ENCODE data around the gene KRT1. TPM values are rescaled to one million over a fixed set of nuclear protein-coding genes. Genes with fewer than 3 reads are reported as not detected.

KRT1 gene
- total RNA-seq, 2 donors from 2014 or later: 1.5 to 18.1 TPM

DNA sequence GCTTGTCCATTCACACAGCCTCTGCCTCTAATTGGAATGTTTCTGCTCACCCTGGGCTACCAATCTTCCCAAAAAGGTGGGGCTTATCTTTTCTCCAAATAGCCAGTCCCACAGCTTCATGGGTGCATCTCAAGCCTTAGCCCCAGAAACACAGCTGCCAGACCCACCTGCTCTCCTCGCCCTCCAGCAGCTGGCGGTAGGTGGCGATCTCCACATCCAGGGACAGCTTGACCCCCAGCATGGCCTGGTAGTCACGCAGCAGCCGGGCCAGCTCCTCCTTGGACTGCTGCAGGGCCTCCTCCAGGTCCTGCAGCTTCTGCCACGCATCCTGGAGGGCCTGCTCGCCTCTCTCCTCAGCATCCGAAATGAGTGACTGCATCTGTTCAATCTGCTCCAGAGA is 12.0 kb upstream of the KRT1 start:
- Histone ChIP-seq H3K9me3 (no peaks in the 10 kb centered on the region), H3K27me3 (replicated peaks; ENCODE audit: insufficient read depth) (peaks cover 8% of the 10 kb centered on the region), H3K4me1 (replicated peaks) (no peaks in the 10 kb centered on the region), H3K27ac (no peak overlapping the region), H3K4me3 (no peak overlapping the region), H3K36me3 (no peaks in the 10 kb centered on the region)
- 97% methylated on average over 7 of the region's 8 CpGs for WGBS
- no peak for TF ChIP-seq POLR2A (IDR thresholded peaks at IDR 0.05)
- TF ChIP-seq, protein P1, sequence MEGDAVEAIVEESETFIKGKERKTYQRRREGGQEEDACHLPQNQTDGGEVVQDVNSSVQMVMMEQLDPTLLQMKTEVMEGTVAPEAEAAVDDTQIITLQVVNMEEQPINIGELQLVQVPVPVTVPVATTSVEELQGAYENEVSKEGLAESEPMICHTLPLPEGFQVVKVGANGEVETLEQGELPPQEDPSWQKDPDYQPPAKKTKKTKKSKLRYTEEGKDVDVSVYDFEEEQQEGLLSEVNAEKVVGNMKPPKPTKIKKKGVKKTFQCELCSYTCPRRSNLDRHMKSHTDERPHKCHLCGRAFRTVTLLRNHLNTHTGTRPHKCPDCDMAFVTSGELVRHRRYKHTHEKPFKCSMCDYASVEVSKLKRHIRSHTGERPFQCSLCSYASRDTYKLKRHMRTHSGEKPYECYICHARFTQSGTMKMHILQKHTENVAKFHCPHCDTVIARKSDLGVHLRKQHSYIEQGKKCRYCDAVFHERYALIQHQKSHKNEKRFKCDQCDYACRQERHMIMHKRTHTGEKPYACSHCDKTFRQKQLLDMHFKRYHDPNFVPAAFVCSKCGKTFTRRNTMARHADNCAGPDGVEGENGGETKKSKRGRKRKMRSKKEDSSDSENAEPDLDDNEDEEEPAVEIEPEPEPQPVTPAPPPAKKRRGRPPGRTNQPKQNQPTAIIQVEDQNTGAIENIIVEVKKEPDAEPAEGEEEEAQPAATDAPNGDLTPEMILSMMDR (IDR thresholded peaks at IDR 0.05): no peak
- TF ChIP-seq POLR2AphosphoS5 (IDR thresholded peaks at IDR 0.05): no peak
- intact Hi-C loops (cut with DNase I): no loop called here
- DNase-seq (ENCODE audit: low spot score): no peak

DNA sequence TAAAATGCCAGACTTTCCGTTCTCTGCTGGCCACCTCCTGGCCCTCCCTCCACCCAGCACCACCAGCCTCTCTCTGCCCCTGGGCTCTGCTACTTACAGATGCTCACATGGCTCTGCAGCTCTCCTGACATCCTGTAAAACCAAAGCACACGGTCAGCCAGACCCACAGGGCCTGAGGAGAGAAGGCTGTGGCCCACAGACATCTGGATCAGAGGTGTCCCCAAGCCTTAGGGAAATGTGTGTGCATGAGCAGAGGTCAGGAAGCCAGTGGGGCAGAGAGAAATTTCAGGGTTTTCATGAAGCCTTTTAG is 11.6 kb upstream of the KRT1 start:
- Histone ChIP-seq H3K27me3 (replicated peaks; ENCODE audit: insufficient read depth) (peaks cover 8% of the 10 kb centered on the region), H3K4me1 (replicated peaks) (no peaks in the 10 kb centered on the region), H3K9me3 (no peaks in the 10 kb centered on the region), H3K27ac (no peak overlapping the region), H3K4me3 (no peak overlapping the region), H3K36me3 (no peaks in the 10 kb centered on the region)
- no peak for DNase-seq (ENCODE audit: low spot score)
- TF ChIP-seq, protein P1 (IDR thresholded peaks at IDR 0.05): no peak
- TF ChIP-seq POLR2AphosphoS5 (IDR thresholded peaks at IDR 0.05) (no peak), POLR2A (IDR thresholded peaks at IDR 0.05) (no peak)
- 64% methylated on average over 2 of the region's 2 CpGs for WGBS
- intact Hi-C loops (cut with DNase I): no loop called here

DNA sequence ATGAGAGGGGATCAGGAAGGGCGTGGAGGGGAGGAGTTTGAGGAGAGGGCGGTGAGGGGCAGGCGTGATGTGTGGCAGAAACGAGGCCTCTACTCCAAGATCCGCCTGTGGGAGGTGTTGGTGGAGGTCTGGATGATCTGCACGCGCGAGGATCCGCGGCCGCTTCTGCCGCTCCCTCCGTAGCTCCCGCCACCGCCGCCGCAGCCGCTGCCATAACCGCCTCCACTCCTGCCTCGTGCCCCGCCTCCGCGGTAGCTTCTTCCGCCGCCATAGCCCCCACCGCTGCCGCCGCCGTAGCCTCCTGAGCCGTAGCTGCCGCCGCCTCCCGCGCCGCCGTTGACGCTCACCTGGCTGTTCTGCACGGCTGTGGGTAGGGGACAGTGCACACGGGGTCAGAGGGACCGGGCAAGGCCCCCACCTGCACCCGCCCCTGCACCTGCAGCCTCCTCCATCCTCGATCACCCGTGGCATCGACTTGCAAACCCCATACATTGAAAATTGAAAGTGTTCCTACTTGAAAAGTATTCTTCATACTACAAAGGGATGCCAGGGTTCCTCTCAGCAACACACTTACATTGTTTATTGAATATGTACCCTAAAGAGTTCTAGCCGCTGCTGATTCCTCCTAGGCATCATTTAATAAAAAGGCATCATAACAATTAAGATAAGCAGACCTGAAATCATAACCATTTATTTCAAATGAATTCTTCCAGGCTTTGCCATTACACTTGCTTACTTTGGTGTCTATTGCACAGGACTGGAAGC is 11.1 kb upstream of the KRT1 start:
- Histone ChIP-seq H3K4me3 (peak overlapping the region; percentile 12 to 18), H3K36me3 (no peaks in the 10 kb centered on the region), H3K27me3 (replicated peaks; ENCODE audit: insufficient read depth) (peaks cover 8% of the 10 kb centered on the region), H3K9me3 (no peaks in the 10 kb centered on the region), H3K4me1 (replicated peaks) (no peaks in the 10 kb centered on the region), H3K27ac (no peak overlapping the region)
- 3% methylated on average over 45 of the region's 45 CpGs for WGBS
- no peak for DNase-seq (ENCODE audit: low spot score)
- TF ChIP-seq POLR2AphosphoS5 (IDR thresholded peaks at IDR 0.05): no peak
- TF ChIP-seq POLR2A (IDR thresholded peaks at IDR 0.05): no peak
- TF ChIP-seq, protein P1 (IDR thresholded peaks at IDR 0.05): no peak
- intact Hi-C loops (cut with DNase I): no loop called here

DNA sequence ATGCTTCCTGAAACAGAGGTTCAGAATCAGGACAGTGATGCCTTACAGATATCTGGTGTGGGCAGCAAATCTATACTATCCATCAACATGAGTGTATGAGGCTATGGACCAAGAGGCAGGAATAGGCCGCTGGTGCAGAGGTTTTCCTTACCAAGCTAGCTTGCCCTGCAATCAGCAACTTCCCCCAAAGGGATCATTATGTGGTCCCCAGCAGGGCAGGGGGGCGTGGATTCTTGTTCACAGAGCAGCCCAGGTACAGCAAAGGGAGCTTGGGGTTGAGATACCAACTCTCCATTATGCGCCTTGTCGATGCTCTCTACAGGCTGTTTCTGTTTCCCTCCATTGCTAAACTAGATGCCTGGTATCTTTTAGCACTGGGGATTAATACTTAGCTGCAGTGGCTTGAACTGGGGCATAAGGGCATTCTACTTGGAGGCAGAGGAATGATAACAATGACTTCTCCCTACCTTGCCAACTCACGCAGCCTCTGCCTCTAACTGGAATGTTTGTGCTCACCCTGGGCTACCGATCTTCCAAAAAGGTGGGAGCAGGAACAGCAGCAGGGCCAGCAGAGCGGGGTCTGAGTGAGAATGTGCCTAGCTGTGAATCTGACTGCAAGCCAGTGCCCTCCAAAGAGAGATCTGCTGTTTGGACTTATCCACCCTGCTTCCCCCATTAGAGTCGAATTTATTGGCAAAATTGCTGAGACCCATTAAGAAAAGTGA is 10.3 kb upstream of the KRT1 start:
- H3K4me1 ChIP-seq (replicated peaks): no peaks in the 10 kb centered on the region
- no peaks in the 10 kb centered on the region for H3K9me3 ChIP-seq
- peaks cover 8% of the 10 kb centered on the region for H3K27me3 ChIP-seq (replicated peaks; ENCODE audit: insufficient read depth)
- no peak for DNase-seq (ENCODE audit: low spot score)
- intact Hi-C loops (cut with DNase I): no loop called here
- WGBS: 67% methylated on average over 8 of the region's 8 CpGs
- no peaks in the 10 kb centered on the region for H3K36me3 ChIP-seq
- no peak overlapping the region for H3K27ac ChIP-seq
- TF ChIP-seq, protein P1 (IDR thresholded peaks at IDR 0.05): no peak
- TF ChIP-seq POLR2AphosphoS5 (IDR thresholded peaks at IDR 0.05) (no peak), POLR2A (IDR thresholded peaks at IDR 0.05) (no peak)
- peak overlapping the region; percentile 12 to 18 for H3K4me3 ChIP-seq

DNA sequence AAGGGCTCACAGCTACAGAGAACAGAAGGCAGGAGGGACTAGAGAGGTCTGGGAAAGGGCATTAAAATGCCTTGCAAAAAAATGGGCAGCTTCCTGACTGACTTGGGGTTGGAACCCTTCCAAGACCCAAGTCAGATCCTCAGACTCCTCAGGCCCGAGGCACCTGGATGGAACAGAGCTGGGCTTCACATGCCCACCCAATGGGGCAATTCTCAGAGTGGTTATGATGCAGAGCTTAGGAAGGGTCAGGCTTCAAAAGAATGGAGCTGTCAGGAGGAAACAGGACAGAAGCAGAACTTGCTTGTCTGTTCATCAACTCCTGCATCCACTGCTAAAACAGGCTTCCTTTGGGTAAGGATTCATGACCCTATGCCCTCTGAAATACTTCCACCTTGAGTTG is 9.7 kb upstream of the KRT1 start:
- 94% methylated on average over 1 of the region's 1 CpG for WGBS
- no peak for TF ChIP-seq POLR2AphosphoS5 (IDR thresholded peaks at IDR 0.05)
- TF ChIP-seq, protein P1 (IDR thresholded peaks at IDR 0.05): no peak
- TF ChIP-seq POLR2A (IDR thresholded peaks at IDR 0.05): no peak
- Histone ChIP-seq H3K27me3 (replicated peaks; ENCODE audit: insufficient read depth) (peaks cover 8% of the 10 kb centered on the region), H3K9me3 (no peaks in the 10 kb centered on the region), H3K4me3 (no peak overlapping the region), H3K4me1 (replicated peaks) (no peaks in the 10 kb centered on the region), H3K36me3 (no peaks in the 10 kb centered on the region), H3K27ac (no peak overlapping the region)
- no peak for DNase-seq (ENCODE audit: low spot score)
- intact Hi-C loops (cut with DNase I): no loop called here

Data from prostate gland (tissue), 2 donors.